ENCODE data around the gene ESPL1.
"Not testable (repeated sequence)": the region's sequence is repeated elsewhere in the genome, so short reads cannot be mapped to it uniquely, and the experiment has no call there.

ESPL1 gene

GRCh38 chr12:53330671-53331070 lies 62.6 kb downstream of the ESPL1 start:
- no peak for TF ChIP-seq CTCF (IDR thresholded peaks at IDR 0.05; ENCODE audit: low read length, missing control alignments)
- H3K4me3 ChIP-seq (replicated peaks; ENCODE audit: low read depth, low read length), result no peak overlapping the region
- no peak for DNase-seq (ENCODE audit: low read depth)

- DNase-seq (ENCODE audit: low read depth); H3K4me3 ChIP-seq (replicated peaks; ENCODE audit: low read depth, low read length): not testable (repeated sequence)
Observed at GRCh38 chr12:53332339-53332738, 64.2 kb downstream of the ESPL1 start.

- H3K4me3 ChIP-seq (replicated peaks; ENCODE audit: low read depth, low read length), result no peak overlapping the region
- no peak for DNase-seq (ENCODE audit: low read depth)
- TF ChIP-seq CTCF (IDR thresholded peaks at IDR 0.05; ENCODE audit: low read length, missing control alignments), result no peak
Observed at GRCh38 chr12:53332744-53333143, 64.6 kb downstream of the ESPL1 start.

GRCh38 chr12:53333289-53333688 lies 65.2 kb downstream of the ESPL1 start:
- no peak overlapping the region for H3K4me3 ChIP-seq (replicated peaks; ENCODE audit: low read depth, low read length)
- no peak for TF ChIP-seq CTCF (IDR thresholded peaks at IDR 0.05; ENCODE audit: low read length, missing control alignments)
- DNase-seq (ENCODE audit: low read depth), result no peak

- H3K4me3 ChIP-seq (replicated peaks; ENCODE audit: low read depth, low read length), result no peak overlapping the region
- no peak for TF ChIP-seq CTCF (IDR thresholded peaks at IDR 0.05; ENCODE audit: low read length, missing control alignments)
- DNase-seq (ENCODE audit: low read depth), result no peak
Observed at GRCh38 chr12:53333845-53334244, 65.7 kb downstream of the ESPL1 start.

GRCh38 chr12:53334822-53335221 lies 66.7 kb downstream of the ESPL1 start:
- TF ChIP-seq CTCF (IDR thresholded peaks at IDR 0.05; ENCODE audit: low read length, missing control alignments), result no peak
- no peak overlapping the region for H3K4me3 ChIP-seq (replicated peaks; ENCODE audit: low read depth, low read length)
- DNase-seq (ENCODE audit: low read depth), result no peak

GRCh38 chr12:53336181-53336681 lies 68.1 kb downstream of the ESPL1 start, which contains the start of gene SP7:
Gene SP7 (minus strand): TSS chr12:53336354. CDS start chr12:53335646, 708 bp downstream.
- no peak for TF ChIP-seq CTCF (IDR thresholded peaks at IDR 0.05; ENCODE audit: low read length, missing control alignments)
- H3K4me3 ChIP-seq (replicated peaks; ENCODE audit: low read depth, low read length), result no peak within 1 kb of the TSS
- DNase-seq (ENCODE audit: low read depth), result no peak

All from fibroblast of pulmonary artery (primary cell).